HepG2 (cell line): Measurements from ENCODE around the gene PCBP1. TPM values are rescaled to one million over a fixed set of nuclear protein-coding genes. Genes with fewer than 3 reads are reported as not detected.

Experiments used
- BCL3 ChIP-seq: sonication (generic); formaldehyde crosslinking; IDR thresholded peaks from 2 replicates; pipeline ENCODE4 v1.5.1; 2020; ENCODE audit warnings: mild to moderate bottlenecking, missing genetic modification reagents, moderate library complexity
- E2F1 ChIP-seq: sonication (generic); formaldehyde crosslinking; IDR thresholded peaks from 2 replicates; pipeline ENCODE4 v1.5.0; 2020; ENCODE audit warnings: missing genetic modification reagents
- ETS1 ChIP-seq: sonication (generic); formaldehyde crosslinking; IDR thresholded peaks from 2 replicates; pipeline ENCODE4 v1.4.0; 2020; ENCODE audit warnings: missing genetic modification reagents
- FOXM1 ChIP-seq: sonication (generic); formaldehyde crosslinking; IDR thresholded peaks from 2 replicates; pipeline ENCODE4 v1.5.0; 2020; ENCODE audit warnings: missing genetic modification reagents
- HNRNPUL1 ChIP-seq: fragments of 200-400 bp; formaldehyde crosslinking; IDR thresholded peaks from 2 replicates; pipeline ENCODE4 v1.6.1; 2017; ENCODE audit warnings: low read depth, mild to moderate bottlenecking, low read length, moderate library complexity
- HOXA9 ChIP-seq: sonication (generic); formaldehyde crosslinking; IDR thresholded peaks from 2 replicates; pipeline ENCODE4 v1.8.1; 2022; ENCODE audit warnings: missing genetic modification reagents, mild to moderate bottlenecking, moderate library complexity, borderline replicate concordance
- KLF15 ChIP-seq: sonication (generic); formaldehyde crosslinking; IDR thresholded peaks from 2 replicates; pipeline ENCODE4 v1.8.1; 2023; ENCODE audit warnings: borderline replicate concordance, mild to moderate bottlenecking, inconsistent platforms, missing genetic modification reagents, mixed read lengths
- KMT2A ChIP-seq: sonication (generic); formaldehyde crosslinking; IDR thresholded peaks from 2 replicates; pipeline ENCODE4 v1.4.0; 2020; ENCODE audit warnings: missing genetic modification reagents
- NFRKB ChIP-seq: fragments of 450-650 bp; IDR thresholded peaks from 2 replicates; pipeline ENCODE4 v1.6.1; 2017
- RBM22 ChIP-seq: fragments of 200-400 bp; formaldehyde crosslinking; optimal IDR thresholded peaks from 2 replicates; pipeline ENCODE3; 2017; ENCODE audit warnings: mild to moderate bottlenecking, low read length, moderate library complexity
- SP1 ChIP-seq, 2 experiments: fragments of 450-650 bp in 1 of 2; sonication (generic) in 1 of 2; formaldehyde crosslinking in 1 of 2; IDR thresholded peaks; 2 replicates each; pipeline versions ENCODE4 v1.4.0 to v1.6.1; 2016 to 2020; ENCODE audit warnings: missing genetic modification reagents in 1 of 2
- TBX2 ChIP-seq: sonication (generic); formaldehyde crosslinking; IDR thresholded peaks from 2 replicates; pipeline ENCODE4 v1.5.0; 2020; ENCODE audit warnings: missing genetic modification reagents, mild to moderate bottlenecking, borderline replicate concordance
- TCF12 ChIP-seq, 2 experiments: fragments of 450-650 bp in 1 of 2; sonication (generic) in 1 of 2; formaldehyde crosslinking in 1 of 2; IDR thresholded peaks; 2 replicates each; pipeline versions ENCODE4 v1.6.1 to v1.8.0; 2017 to 2022; ENCODE audit warnings: antibody characterized with exemption in 1 of 2, mild to moderate bottlenecking in 1 of 2, missing genetic modification reagents in 1 of 2, moderate library complexity in 1 of 2
- ZBED4 ChIP-seq: sonication (generic); formaldehyde crosslinking; IDR thresholded peaks from 2 replicates; pipeline ENCODE4 v1.4.0; 2020; ENCODE audit warnings: missing genetic modification reagents, borderline replicate concordance
- ZNF121 ChIP-seq: sonication (generic); formaldehyde crosslinking; IDR thresholded peaks from 2 replicates; pipeline ENCODE4 v1.5.0; 2020; ENCODE audit warnings: mild to moderate bottlenecking, missing genetic modification reagents
- ZNF331 ChIP-seq: sonication (generic); formaldehyde crosslinking; IDR thresholded peaks from 2 replicates; pipeline ENCODE4 v1.4.0; 2020; ENCODE audit warnings: missing genetic modification reagents
- ZNF562 ChIP-seq: sonication (generic); formaldehyde crosslinking; IDR thresholded peaks from 2 replicates; pipeline ENCODE4 v1.8.0; 2022; ENCODE audit warnings: missing genetic modification reagents, borderline replicate concordance
- ZSCAN29 ChIP-seq: sonication (generic); formaldehyde crosslinking; conservative IDR thresholded peaks from 2 replicates; pipeline ENCODE4 v1.4.0; 2020; ENCODE audit warnings: mild to moderate bottlenecking, missing genetic modification reagents
- polyA plus RNA-seq, 8 experiments: library from polyadenylated mRNA; depleted of rRNA in 3 of 8; stranded (reverse) in 7 of 8; unstranded in 1 of 8; fragments of >200 nt; fragmentation: Illumina TruSeq in 4 of 8; extraction: Trizol in 4 of 8; gene quantifications; 2 replicates each; pipeline versions ENCODE4 v1.2.1 to v1.2.3, GENCODE V29; 2011 to 2016; ENCODE audit warnings: low read depth in 4 of 8, missing spikeins in 1 of 8, mixed read lengths in 1 of 8; ENCODE audit not compliant: insufficient read depth in 1 of 8
- total RNA-seq, 5 experiments: library from RNA; depleted of rRNA; stranded (reverse); fragments of >200 nt; fragmentation: Illumina TruSeq; extraction: Trizol; gene quantifications; 2 replicates each; pipeline ENCODE4 v1.2.3, GENCODE V29; 2016; ENCODE audit warnings: low read depth in 1 of 5

The PCBP1 gene
- total and polyA plus RNA-seq, 2 of the 13 experiments (the other 11 are each of a cell fraction or from before 2014, with no cell fraction given), result 32.0 to 137 TPM

GRCh38 chr2:70087702-70088597, 673 bp downstream of the PCBP1 start (continued):
- no peak for TF ChIP-seq ZSCAN29 (CRISPR knock-in tag)
- peak; percentile 29; the same call in 1 of the 2 replicates for TF ChIP-seq KMT2A (CRISPR knock-in tag)
- TF ChIP-seq SP1 (IDR thresholded peaks at IDR 0.05), result no peak
- no peak for TF ChIP-seq SP1 (CRISPR knock-in tag; IDR thresholded peaks at IDR 0.05)
- TF ChIP-seq HOXA9 (CRISPR knock-in tag), result no peak
- TF ChIP-seq E2F1 (CRISPR knock-in tag), result no peak
- TF ChIP-seq TBX2 (CRISPR knock-in tag), result peak; percentile 54; the same call in 1 of the 2 replicates
- TF ChIP-seq KLF15 (CRISPR knock-in tag), result no peak; the same call in 1 of the 2 replicates
- peak; percentile 94 for TF ChIP-seq RBM22
- TF ChIP-seq ETS1 (CRISPR knock-in tag), result no peak
- TF ChIP-seq ZBED4, result 0 out of 2 replicates have a peak, but pooled peaks have one; percentile 10
- 0 out of 2 replicates have a peak, but pooled peaks have one; percentile 40 for TF ChIP-seq FOXM1 (CRISPR knock-in tag)
- no peak for TF ChIP-seq HNRNPUL1
- no peak for TF ChIP-seq NFRKB
- no peak for TF ChIP-seq ZNF121 (CRISPR knock-in tag)
- TF ChIP-seq TCF12 (IDR thresholded peaks at IDR 0.05), result no peak
- peak; percentile 83; the same call in 1 of the 2 replicates for TF ChIP-seq TCF12 (CRISPR knock-in tag; IDR thresholded peaks at IDR 0.05)
- no peak for TF ChIP-seq ZNF562
- no peak for TF ChIP-seq BCL3 (CRISPR knock-in tag)
- peak; percentile 38; the same call in 1 of the 2 replicates for TF ChIP-seq ZNF331
